Natural killer cell (primary cell): Measurements from ENCODE around the gene ADH6. TPM values are rescaled to one million over a fixed set of nuclear protein-coding genes. Genes with fewer than 3 reads are reported as not detected.

Source experiments
- ATAC-seq, 3 donors: fragments of 150-1000 bp in 2 of 3; fragments of 200-7000 bp in 1 of 3; cut with Tn5 transposase; 1 replicate in 1 of 3; 2 replicates in 2 of 3; pipeline ENCODE4 v1.10.0; 2021; ENCODE audit warnings: mild to moderate bottlenecking in 2 of 3, moderate library complexity in 2 of 3
- DNase-seq, 2 donors: peaks; one replicate each; pipeline versions ENCODE4 v3.0.0 to v3.0.0-alpha.2; 2013 to 2021; ENCODE audit warnings: mixed read lengths in 1 of 2
- H3K27ac ChIP-seq: one replicate; pipeline ENCODE4 v1.5.1; 2013; ENCODE audit warnings: mild to moderate bottlenecking, low read length
- H3K27me3 ChIP-seq: one replicate; pipeline ENCODE4 v1.6.1; 2013; ENCODE audit warnings: low read length; ENCODE audit not compliant: control insufficient read depth, insufficient read depth
- H3K36me3 ChIP-seq: one replicate; pipeline ENCODE4 v1.6.1; 2013; ENCODE audit warnings: low read length; ENCODE audit not compliant: control insufficient read depth, insufficient read depth
- H3K4me1 ChIP-seq: one replicate; pipeline ENCODE4 v1.6.1; 2013; ENCODE audit warnings: low read length; ENCODE audit not compliant: control insufficient read depth, insufficient read depth
- H3K4me3 ChIP-seq: one replicate; pipeline ENCODE4 v1.5.1; 2013; ENCODE audit warnings: low read length
- H3K9me3 ChIP-seq: one replicate; pipeline ENCODE4 v1.6.1; 2013; ENCODE audit warnings: low read length; ENCODE audit not compliant: control insufficient read depth, insufficient read depth
- H3K27ac Mint-ChIP-seq, 2 donors: one replicate each; pipeline ENCODE4 v1.8.0; 2022; ENCODE audit warnings: mild to moderate bottlenecking in 2 of 2, mixed read lengths in 2 of 2, moderate library complexity in 1 of 2
- H3K27me3 Mint-ChIP-seq, 2 donors: one replicate each; pipeline ENCODE4 v1.8.0; 2022; ENCODE audit warnings: low read depth in 2 of 2, mixed read lengths in 2 of 2
- H3K36me3 Mint-ChIP-seq: one replicate; pipeline ENCODE4 v1.8.0; 2022; ENCODE audit warnings: mixed read lengths
- H3K4me1 Mint-ChIP-seq, 2 donors: one replicate each; pipeline ENCODE4 v1.8.0; 2022; ENCODE audit warnings: mixed read lengths in 2 of 2
- H3K4me3 Mint-ChIP-seq: one replicate; pipeline ENCODE4 v1.8.0; 2022; ENCODE audit warnings: mild to moderate bottlenecking, moderate library complexity, mixed read lengths
- H3K9me3 Mint-ChIP-seq, 2 donors: one replicate each; pipeline ENCODE4 v1.8.0; 2022; ENCODE audit warnings: mixed read lengths in 2 of 2
- WGBS: methylation state at CpG from one replicate; pipeline ENCODE4 v1.1.7; 2013; ENCODE audit warnings: missing lambda C conversion rate; ENCODE audit not compliant: insufficient coverage; 5-methylcytosine and 5-hydroxymethylcytosine counted together
- intact Hi-C: fragments of 100-400 bp; cut with micrococcal nuclease; formaldehyde crosslinking; loops from one replicate; pipeline ENCODE4 v1.14.2; 2022
- total RNA-seq, 4 donors: library from RNA; stranded (reverse); fragments of 120-200 nt in 1 of 4; gene quantifications; one replicate each; pipeline versions ENCODE4 v1.2.3 to v1.2.4, GENCODE V29; 2013 to 2022
- TF ChIP-seq, protein P1 (sequence below): fragments of 200-600 bp; IDR thresholded peaks from one replicate; pipeline ENCODE4 v1.8.0; 2022; ENCODE audit warnings: antibody characterized with exemption

ADH6 gene
- total RNA-seq, 3 donors from 2014 or later (not counting 1 experiment from before 2014, with no cell fraction given), result not detected

DNA sequence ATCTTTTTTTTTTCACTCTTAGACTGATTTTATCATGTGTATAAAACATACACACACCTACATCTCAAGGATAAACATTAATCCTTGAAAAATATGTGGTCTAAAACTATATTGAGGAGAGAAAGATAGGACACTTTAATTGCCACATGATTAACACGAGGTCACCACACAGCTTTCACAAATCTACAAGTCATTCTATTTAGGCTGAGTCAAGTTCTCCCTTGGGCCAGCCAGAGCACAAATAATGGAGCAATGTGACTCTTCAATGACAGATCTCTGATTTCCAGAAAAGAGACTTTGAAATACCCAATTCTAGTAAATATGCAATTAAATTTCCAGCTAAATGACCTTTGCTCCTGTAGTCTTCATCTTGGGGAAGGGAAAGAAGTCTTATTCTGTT, 62.1 kb downstream of the ADH6 start:
- no peaks in the 10 kb centered on the region for H3K27me3 Mint-ChIP-seq
- TF ChIP-seq, protein P1, sequence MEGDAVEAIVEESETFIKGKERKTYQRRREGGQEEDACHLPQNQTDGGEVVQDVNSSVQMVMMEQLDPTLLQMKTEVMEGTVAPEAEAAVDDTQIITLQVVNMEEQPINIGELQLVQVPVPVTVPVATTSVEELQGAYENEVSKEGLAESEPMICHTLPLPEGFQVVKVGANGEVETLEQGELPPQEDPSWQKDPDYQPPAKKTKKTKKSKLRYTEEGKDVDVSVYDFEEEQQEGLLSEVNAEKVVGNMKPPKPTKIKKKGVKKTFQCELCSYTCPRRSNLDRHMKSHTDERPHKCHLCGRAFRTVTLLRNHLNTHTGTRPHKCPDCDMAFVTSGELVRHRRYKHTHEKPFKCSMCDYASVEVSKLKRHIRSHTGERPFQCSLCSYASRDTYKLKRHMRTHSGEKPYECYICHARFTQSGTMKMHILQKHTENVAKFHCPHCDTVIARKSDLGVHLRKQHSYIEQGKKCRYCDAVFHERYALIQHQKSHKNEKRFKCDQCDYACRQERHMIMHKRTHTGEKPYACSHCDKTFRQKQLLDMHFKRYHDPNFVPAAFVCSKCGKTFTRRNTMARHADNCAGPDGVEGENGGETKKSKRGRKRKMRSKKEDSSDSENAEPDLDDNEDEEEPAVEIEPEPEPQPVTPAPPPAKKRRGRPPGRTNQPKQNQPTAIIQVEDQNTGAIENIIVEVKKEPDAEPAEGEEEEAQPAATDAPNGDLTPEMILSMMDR, result no peak
- H3K36me3 Mint-ChIP-seq, result no peaks in the 10 kb centered on the region
- WGBS, result 62% methylated on average over 1 of the region's 1 CpG
- H3K4me1 Mint-ChIP-seq, result no peaks in the 10 kb centered on the region
- Histone ChIP-seq H3K27ac (no peak overlapping the region), H3K4me3 (no peak overlapping the region), H3K4me1 (no peaks in the 10 kb centered on the region), H3K27me3 (no peaks in the 10 kb centered on the region), H3K9me3 (no peaks in the 10 kb centered on the region), H3K36me3 (no peaks in the 10 kb centered on the region)
- DNase-seq, result no peak
- ATAC-seq, result no peak
- no peak overlapping the region for H3K4me3 Mint-ChIP-seq
- H3K27ac Mint-ChIP-seq, result no peak overlapping the region
- intact Hi-C loops, result no loop called here
- no peaks in the 10 kb centered on the region for H3K9me3 Mint-ChIP-seq

DNA sequence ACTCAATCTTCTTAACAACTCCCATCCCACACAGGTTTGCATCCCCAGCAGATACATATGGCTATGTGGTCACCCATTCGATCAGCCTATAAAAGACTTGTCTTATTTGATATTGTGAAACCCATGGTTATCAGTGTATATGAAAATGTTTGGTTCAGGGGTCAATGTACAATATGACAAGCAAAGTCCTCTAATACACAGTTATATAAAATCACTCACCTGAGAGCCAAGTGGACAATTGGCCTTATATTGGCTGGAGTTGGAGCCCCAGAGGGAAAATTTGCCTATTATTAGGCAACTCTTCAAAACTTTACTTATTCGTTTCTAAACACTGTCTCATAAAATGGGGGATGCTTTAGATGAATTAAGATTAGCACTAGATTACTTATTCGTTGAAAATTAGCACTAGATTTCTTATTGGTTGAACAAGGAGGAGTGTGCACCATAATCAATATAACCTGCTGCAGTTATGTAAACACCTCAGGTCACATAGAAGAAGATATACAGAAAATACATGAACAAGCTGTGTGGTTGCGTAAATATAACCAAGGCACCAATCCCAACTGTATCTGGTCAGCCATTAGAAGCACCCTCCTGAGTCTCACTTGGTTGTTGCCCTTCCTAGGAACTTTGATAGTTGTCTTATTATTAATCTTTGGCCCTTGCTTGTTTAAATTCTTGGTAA, 64.2 kb downstream of the ADH6 start:
- 100% methylated on average over 2 of the region's 4 CpGs for WGBS
- Mint-ChIP-seq H3K4me3 (no peak overlapping the region), H3K9me3 (no peaks in the 10 kb centered on the region)

More for the DNA sequence above, 64.2 kb downstream of the ADH6 start:
- Mint-ChIP-seq H3K27me3 (peaks cover 0 to 3% of the 10 kb centered on the region in 2 donors), H3K36me3 (no peaks in the 10 kb centered on the region), H3K27ac (no peak overlapping the region), H3K4me1 (no peaks in the 10 kb centered on the region)
- TF ChIP-seq, protein P1, result no peak
- Histone ChIP-seq H3K27me3 (no peaks in the 10 kb centered on the region), H3K36me3 (no peaks in the 10 kb centered on the region), H3K4me1 (no peaks in the 10 kb centered on the region), H3K4me3 (no peak overlapping the region), H3K9me3 (no peaks in the 10 kb centered on the region), H3K27ac (no peak overlapping the region)
- ATAC-seq (no peak), DNase-seq (no peak)
- intact Hi-C loops, result no loop called here

Other genes with a start within 250 kb of the ADH6 start
- 10 to 100 TPM; 41.1 to 54.3 (median 41.5) TPM for gene METAP1, start 223.5 kb downstream of the ADH6 start, total RNA-seq
- 10 to 100 TPM; 54.3 to 80.4 (median 62.5) TPM for gene ADH5, start 130.5 kb downstream of the ADH6 start, total RNA-seq
- gene ADH4, start 74.9 kb downstream of the ADH6 start, total RNA-seq, result not detected
- gene ADH1A, start 71.7 kb upstream of the ADH6 start, total RNA-seq, result not detected
- gene ADH1B, start 102.2 kb upstream of the ADH6 start, total RNA-seq, result not detected
- not detected for gene ADH1C, start 133.5 kb upstream of the ADH6 start, total RNA-seq
- not detected for gene ADH7, start 216.1 kb upstream of the ADH6 start, total RNA-seq